IMR-90 (cell line): ENCODE measurements around the gene LRRC56. TPM values are rescaled to one million over a fixed set of nuclear protein-coding genes. Genes with fewer than 3 reads are reported as not detected.

ENCODE experiments used
- ATAC-seq: fragments of 200-7000 bp; cut with Tn5 transposase; 2 replicates; pipeline ENCODE4 v1.9.1; 2020; ENCODE audit warnings: low read depth, mild to moderate bottlenecking, moderate library complexity
- BruUV-seq: library from RNA; stranded (reverse); fragments of 400-500 nt; replicated peaks from 2 replicates; lab custom pipeline; 2021; lab: Mats Ljungman, UMichigan
- CTCF ChIA-PET: fragments of 300-600 bp; formaldehyde crosslinking; extraction: SDS; loops from one replicate; lab custom pipeline; 2021; ENCODE audit warnings: antibody characterized with exemption; lab: Yijun Ruan, JAX
- POLR2A ChIA-PET: fragments of 300-600 bp; sonication (Branson Sonifier 250); formaldehyde crosslinking; loops from one replicate; lab custom pipeline; 2022; ENCODE audit warnings: antibody characterized with exemption; ENCODE audit not compliant: unreplicated experiment; lab: Charles Lee
- DNase-seq: peaks from one replicate; pipeline ENCODE4 v3.0.0; 2013
- H2AFZ ChIP-seq: replicated peaks from 2 replicates; pipeline ENCODE3; 2013; ENCODE audit warnings: low read length, mild to moderate bottlenecking; ENCODE audit not compliant: poor library complexity
- H2AK5ac ChIP-seq: 2 replicates; pipeline ENCODE4 v1.6.1; 2013; ENCODE audit warnings: low read depth, low read length, inconsistent platforms
- H2AK9ac ChIP-seq: replicated peaks from 2 replicates; pipeline ENCODE3; 2013; ENCODE audit warnings: mild to moderate bottlenecking, low read depth, low read length, moderate library complexity; ENCODE audit not compliant: poor library complexity
- H2BK120ac ChIP-seq: 2 replicates; pipeline ENCODE4 v1.6.1; 2013; ENCODE audit warnings: low read depth, low read length, inconsistent platforms
- H2BK15ac ChIP-seq: 3 replicates; pipeline ENCODE4 v1.6.1; 2013; ENCODE audit warnings: low read depth, low read length, inconsistent platforms
- H2BK20ac ChIP-seq: 2 replicates; pipeline ENCODE4 v1.6.1; 2013; ENCODE audit warnings: low read depth, mild to moderate bottlenecking, inconsistent platforms, low read length, moderate library complexity
- H2BK5ac ChIP-seq: 2 replicates; pipeline ENCODE4 v1.6.1; 2013; ENCODE audit warnings: mild to moderate bottlenecking, low read depth, low read length, inconsistent platforms; ENCODE audit not compliant: poor library complexity, severe bottlenecking
- H3K14ac ChIP-seq: replicated peaks from 2 replicates; pipeline ENCODE4 v1.6.1; 2013; ENCODE audit warnings: low read depth, low read length, inconsistent platforms
- H3K18ac ChIP-seq: 2 replicates; pipeline ENCODE4 v1.6.1; 2013; ENCODE audit warnings: low read depth, low read length, control low read depth
- H3K23ac ChIP-seq: 2 replicates; pipeline ENCODE4 v1.6.1; 2013; ENCODE audit warnings: low read depth, low read length, inconsistent platforms
- H3K27ac ChIP-seq: 2 replicates; pipeline ENCODE4 v1.5.1; 2013; ENCODE audit warnings: mild to moderate bottlenecking, control low read depth, low read length; ENCODE audit not compliant: insufficient read depth
- H3K27me3 ChIP-seq: 2 replicates; pipeline ENCODE4 v1.6.1; 2013; ENCODE audit warnings: low read length; ENCODE audit not compliant: control insufficient read depth, insufficient read depth
- H3K36me3 ChIP-seq: 2 replicates; pipeline ENCODE4 v1.6.1; 2013; ENCODE audit warnings: low read length, mixed read lengths; ENCODE audit not compliant: control insufficient read depth, insufficient read depth
- H3K4ac ChIP-seq: 2 replicates; pipeline ENCODE4 v1.6.1; 2013; ENCODE audit warnings: low read depth, low read length, inconsistent platforms
- H3K4me1 ChIP-seq: 2 replicates; pipeline ENCODE4 v1.6.1; 2013; ENCODE audit warnings: low read length, mixed read lengths; ENCODE audit not compliant: control insufficient read depth, insufficient read depth
- H3K4me2 ChIP-seq: 2 replicates; pipeline ENCODE4 v1.6.1; 2013; ENCODE audit warnings: low read depth, mild to moderate bottlenecking, control low read depth, low read length, moderate library complexity
- H3K4me3 ChIP-seq: 2 replicates; pipeline ENCODE4 v1.5.1; 2013; ENCODE audit warnings: low read depth, mild to moderate bottlenecking, control low read depth, low read length, moderate library complexity; ENCODE audit not compliant: insufficient read depth
- H3K56ac ChIP-seq: 2 replicates; pipeline ENCODE4 v1.6.1; 2013; ENCODE audit warnings: low read length, inconsistent platforms; ENCODE audit not compliant: insufficient read depth; ENCODE audit errors: extremely low read depth
- H3K79me1 ChIP-seq, 2 experiments: 2 replicates each; pipeline ENCODE4 v1.6.1; 2013; ENCODE audit warnings: low read length in 2 of 2, inconsistent platforms in 1 of 2, low read depth in 1 of 2
- H3K9ac ChIP-seq: 2 replicates; pipeline ENCODE4 v1.6.1; 2013; ENCODE audit warnings: low read depth, low read length, control low read depth
- H3K9me1 ChIP-seq: 2 replicates; pipeline ENCODE4 v1.6.1; 2013; ENCODE audit warnings: low read length, inconsistent platforms; ENCODE audit not compliant: insufficient read depth
- H3K9me3 ChIP-seq: 2 replicates; pipeline ENCODE4 v1.6.1; 2013; ENCODE audit warnings: low read length; ENCODE audit not compliant: control insufficient read depth, insufficient read depth
- H4K20me1 ChIP-seq: 2 replicates; pipeline ENCODE4 v1.6.1; 2013; ENCODE audit warnings: low read length, inconsistent platforms; ENCODE audit not compliant: insufficient read depth
- H4K5ac ChIP-seq: 2 replicates; pipeline ENCODE4 v1.6.1; 2013; ENCODE audit warnings: mild to moderate bottlenecking, low read depth, low read length, control low read depth
- H4K8ac ChIP-seq, 2 experiments: 2 replicates each; pipeline ENCODE4 v1.6.1; 2013; ENCODE audit warnings: low read depth in 2 of 2, low read length in 2 of 2, control low read depth in 1 of 2, inconsistent platforms in 1 of 2
- H4K91ac ChIP-seq: 2 replicates; pipeline ENCODE4 v1.6.1; 2013; ENCODE audit warnings: low read depth, low read length, inconsistent platforms; ENCODE audit not compliant: insufficient read depth
- BHLHE40 ChIP-seq: fragments of 150-350 bp; IDR thresholded peaks from 2 replicates; pipeline ENCODE4 v1.6.1; 2016; ENCODE audit warnings: mild to moderate bottlenecking, low read depth, low read length
- CEBPB ChIP-seq: IDR thresholded peaks from 2 replicates; pipeline ENCODE4 v1.6.1; 2012; ENCODE audit warnings: low read depth, low read length, improper control_type of control experiment
- CHD1 ChIP-seq: IDR thresholded peaks from 2 replicates; pipeline ENCODE4 v1.6.1; 2012; ENCODE audit warnings: low read depth, low read length, improper control_type of control experiment
- CTCF ChIP-seq: conservative IDR thresholded peaks from 2 replicates; pipeline ENCODE4 v1.5.1; 2012; ENCODE audit warnings: mild to moderate bottlenecking, low read depth, low read length, improper control_type of control experiment
- ELK1 ChIP-seq: fragments of 150-350 bp; IDR thresholded peaks from 2 replicates; pipeline ENCODE4 v1.6.1; 2016; ENCODE audit warnings: low read depth, mild to moderate bottlenecking, low read length, moderate library complexity, borderline replicate concordance
- FOS ChIP-seq: fragments of 150-350 bp; IDR thresholded peaks from 2 replicates; pipeline ENCODE4 v1.6.1; 2016; ENCODE audit warnings: low read depth, low read length
- MAFK ChIP-seq: IDR thresholded peaks from 2 replicates; pipeline ENCODE4 v1.6.1; 2012; ENCODE audit warnings: low read depth, low read length, improper control_type of control experiment
- MAZ ChIP-seq: IDR thresholded peaks from 2 replicates; pipeline ENCODE4 v1.6.1; 2012; ENCODE audit warnings: low read depth, mild to moderate bottlenecking, low read length, improper control_type of control experiment, moderate library complexity, borderline replicate concordance
- MXI1 ChIP-seq: IDR thresholded peaks from 2 replicates; pipeline ENCODE4 v1.6.1; 2012; ENCODE audit warnings: low read depth, mild to moderate bottlenecking, low read length, moderate library complexity, borderline replicate concordance
- NFE2L2 ChIP-seq: fragments of 150-350 bp; IDR thresholded peaks from 2 replicates; pipeline ENCODE4 v1.6.1; 2016; ENCODE audit warnings: low read depth, mild to moderate bottlenecking, low read length
- POLR2A ChIP-seq: IDR thresholded peaks from 2 replicates; pipeline ENCODE4 v1.6.1; 2012; ENCODE audit warnings: mild to moderate bottlenecking, low read depth, low read length
- RAD21 ChIP-seq: IDR thresholded peaks from 2 replicates; pipeline ENCODE4 v1.6.1; 2012; ENCODE audit warnings: low read length, improper control_type of control experiment
- RCOR1 ChIP-seq: IDR thresholded peaks from 2 replicates; pipeline ENCODE4 v1.6.1; 2012; ENCODE audit warnings: mild to moderate bottlenecking, low read length, improper control_type of control experiment; ENCODE audit not compliant: insufficient replicate concordance
- RFX5 ChIP-seq: IDR thresholded peaks from 2 replicates; pipeline ENCODE4 v1.8.0; 2012; ENCODE audit warnings: low read depth, mild to moderate bottlenecking, low read length, moderate library complexity
- SMC3 ChIP-seq: fragments of 150-350 bp; IDR thresholded peaks from 2 replicates; pipeline ENCODE4 v1.6.1; 2016; ENCODE audit warnings: low read depth, mild to moderate bottlenecking, antibody characterized with exemption, low read length, moderate library complexity
- USF2 ChIP-seq: fragments of 150-350 bp; IDR thresholded peaks from 2 replicates; pipeline ENCODE4 v1.6.1; 2017; ENCODE audit warnings: mild to moderate bottlenecking, antibody characterized with exemption, low read length, low read depth
- WGBS, 2 experiments: methylation state at CpG; one replicate each; pipeline versions ENCODE4 v1.1.5 to v1.1.7; 2013; ENCODE audit warnings: missing lambda C conversion rate in 2 of 2; ENCODE audit not compliant: insufficient read length in 1 of 2; ENCODE audit errors: extremely low coverage in 2 of 2; 5-methylcytosine and 5-hydroxymethylcytosine counted together
- dilution Hi-C: fragments of 300-500 bp; cut with HindIII; formaldehyde crosslinking; loops from one replicate; pipeline ENCODE4 v1.14.3; 2018; ENCODE audit warnings: low sequenced_read_pairs; ENCODE audit not compliant: unreplicated experiment
- in situ Hi-C: fragments of 300-500 bp; cut with MboI; formaldehyde crosslinking; loops from 3 replicates; pipeline ENCODE4 v1.14.3; 2019; ENCODE audit warnings: low sequenced_read_pairs, inconsistent platforms, mixed read lengths
- intact Hi-C: fragments of 100-400 bp; cut with micrococcal nuclease; formaldehyde crosslinking; loops from 2 replicates; pipeline ENCODE4 v1.10.0; 2022
- polyA plus RNA-seq, 3 experiments: library from polyadenylated mRNA; depleted of rRNA; stranded (reverse); fragments of >200 nt; gene quantifications; 2 replicates each; pipeline ENCODE4 v1.2.3, GENCODE V29; 2012; ENCODE audit warnings: low replicate concordance in 1 of 3
- total RNA-seq: library from RNA; depleted of rRNA; stranded (reverse); fragments of >200 nt; gene quantifications from 2 replicates; pipeline ENCODE4 v1.2.3, GENCODE V29; 2012

Gene LRRC56
- total and polyA plus RNA-seq, 2 of the 4 experiments (the other 2 are of a cell fraction), result 0.36 to 1.3 TPM

GRCh38 chr11:573146-573759, 35.9 kb downstream of the LRRC56 start:
- no peaks in the 10 kb centered on the region; the same call in 1 of the 2 replicates for H3K27me3 ChIP-seq
- H3K9me1 ChIP-seq, result peaks cover 7% of the 10 kb centered on the region; the same call in 1 of the 2 replicates
- BruUV-seq, result no TSS peak
- H4K5ac ChIP-seq, result no peak overlapping the region
- no peak overlapping the region for H2BK120ac ChIP-seq
- H4K8ac ChIP-seq, result no peak overlapping the region
- H3K9ac ChIP-seq, result no peak overlapping the region
- 97% methylated on average over 6 of the region's 16 CpGs; no CpG with 5 or more reads in 1 of the 2 experiments for WGBS, 2 experiments
- TF ChIP-seq FOS (no peak), USF2 (no peak), CEBPB (no peak), MXI1 (no peak), POLR2A (no peak), MAZ (no peak), RFX5 (no peak), RAD21 (no peak), BHLHE40 (no peak), RCOR1 (no peak), CTCF (no peak), SMC3 (no peak), MAFK (no peak), CHD1 (no peak), NFE2L2 (no peak), ELK1 (no peak)
- H4K20me1 ChIP-seq, result peaks cover 22% of the 10 kb centered on the region
- in situ Hi-C loops, result no loop called here
- H3K4ac ChIP-seq, result no peak overlapping the region
- POLR2A ChIA-PET, result no interaction called here
- H4K91ac ChIP-seq, result no peak overlapping the region
- CTCF ChIA-PET, result no interaction called here
- H2BK5ac ChIP-seq, result no peak overlapping the region
- H3K4me1 ChIP-seq, result peaks cover 17% of the 10 kb centered on the region
- no peak overlapping the region for H2AFZ ChIP-seq
- DNase-seq (no peak), ATAC-seq (no peak)
- H3K23ac ChIP-seq, result no peak overlapping the region
- no peak overlapping the region for H3K27ac ChIP-seq
- H3K9me3 ChIP-seq, result no peaks in the 10 kb centered on the region
- H3K14ac ChIP-seq, result no peak overlapping the region
- peaks cover 4 to 17% of the 10 kb centered on the region in 2 experiments; a peak in 2 of 4 replicates for H3K79me1 ChIP-seq
- dilution Hi-C loops, result no loop called here
- H3K18ac ChIP-seq, result no peak overlapping the region
- no peak overlapping the region for H3K4me3 ChIP-seq
- intact Hi-C loops, result no loop called here
- H2AK5ac ChIP-seq, result peak overlapping the region; percentile 26; the same call in 1 of the 2 replicates
- no peak overlapping the region for H2BK20ac ChIP-seq
- H2AK9ac ChIP-seq, result peak overlapping the region; percentile 65
- no peak overlapping the region for H3K4me2 ChIP-seq
- no peak overlapping the region for H2BK15ac ChIP-seq
- no peaks in the 10 kb centered on the region; the same call in 1 of the 2 replicates for H3K36me3 ChIP-seq
- no peak overlapping the region for H3K56ac ChIP-seq
